T-cell (primary cell): ENCODE results near the gene ACTBL2. TPM values are rescaled to one million over a fixed set of nuclear protein-coding genes. Genes with fewer than 3 reads are reported as not detected.

Source experiments
- ATAC-seq, 4 experiments: fragments of 200-7000 bp in 3 of 4; fragments of 150-1000 bp in 1 of 4; cut with Tn5 transposase; replicated peaks in 1 of 4; 1 replicate in 3 of 4; 2 replicates in 1 of 4; pipeline ENCODE4 v1.10.0; 2021; ENCODE audit warnings: moderate library complexity in 3 of 4, mild to moderate bottlenecking in 2 of 4, moderate number of reproducible peaks in 1 of 4
- CTCF ChIA-PET, 2 donors: fragments of 300-600 bp; sonication (Branson Sonifier 250); formaldehyde crosslinking; loops; one replicate each; lab custom pipeline; 2022; ENCODE audit warnings: antibody characterized with exemption in 2 of 2; lab: Charles Lee
- POLR2A ChIA-PET, 2 donors: fragments of 300-600 bp; sonication (Branson Sonifier 250); formaldehyde crosslinking; loops; one replicate each; lab custom pipeline; 2022; ENCODE audit warnings: antibody characterized with exemption in 2 of 2; lab: Charles Lee
- DNase-seq, 35 experiments: peaks; one replicate each; pipeline versions ENCODE4 v3.0.0 to v3.0.0-alpha.2; 2013 to 2023
- H3K27ac ChIP-seq: one replicate; pipeline ENCODE4 v1.5.1; 2013; ENCODE audit warnings: low read length
- H3K27me3 ChIP-seq, 2 experiments: replicated peaks in 1 of 2; 1 replicate in 1 of 2; 2 replicates in 1 of 2; pipeline versions ENCODE4 v1.6.1 to v1.7.0; 2013; ENCODE audit warnings: low read length in 1 of 2, mixed read lengths in 1 of 2; ENCODE audit not compliant: control insufficient read depth in 2 of 2, insufficient read depth in 2 of 2; ENCODE audit errors: extremely low read depth in 1 of 2
- H3K36me3 ChIP-seq, 2 donors: 1 replicate in 1 of 2; 2 replicates in 1 of 2; pipeline versions ENCODE4 v1.6.1 to v1.7.0; 2013; ENCODE audit warnings: low read length in 1 of 2; ENCODE audit not compliant: control insufficient read depth in 2 of 2, insufficient read depth in 1 of 2; ENCODE audit errors: extremely low read depth in 1 of 2
- H3K4me1 ChIP-seq, 2 experiments: 1 replicate in 1 of 2; 2 replicates in 1 of 2; pipeline versions ENCODE4 v1.6.1 to v1.7.0; 2013; ENCODE audit warnings: low read length in 2 of 2, mixed read lengths in 1 of 2; ENCODE audit not compliant: insufficient read depth in 2 of 2, control insufficient read depth in 1 of 2; ENCODE audit errors: extremely low read depth in 1 of 2
- H3K4me3 ChIP-seq, 2 donors: 1 replicate in 1 of 2; 2 replicates in 1 of 2; pipeline versions ENCODE4 v1.5.1 to v1.7.0; 2013; ENCODE audit warnings: mild to moderate bottlenecking in 2 of 2, low read length in 1 of 2, moderate library complexity in 1 of 2; ENCODE audit not compliant: control insufficient read depth in 1 of 2; ENCODE audit errors: extremely low read depth in 1 of 2
- H3K9me3 ChIP-seq: 2 replicates; pipeline ENCODE4 v1.7.0; 2013
- H3K27ac Mint-ChIP-seq, 2 donors: one replicate each; pipeline ENCODE4 v1.8.0; 2020 to 2021; ENCODE audit warnings: mild to moderate bottlenecking in 2 of 2, mixed read lengths in 2 of 2
- H3K27me3 Mint-ChIP-seq, 2 donors: one replicate each; pipeline ENCODE4 v1.8.0; 2021 to 2022; ENCODE audit warnings: mixed read lengths in 2 of 2
- H3K36me3 Mint-ChIP-seq: one replicate; pipeline ENCODE4 v1.8.0; 2021; ENCODE audit warnings: mixed read lengths
- H3K4me1 Mint-ChIP-seq, 3 donors: one replicate each; pipeline ENCODE4 v1.8.0; 2020 to 2022; ENCODE audit warnings: mixed read lengths in 3 of 3, mild to moderate bottlenecking in 1 of 3
- H3K4me3 Mint-ChIP-seq, 3 donors: one replicate each; pipeline ENCODE4 v1.8.0; 2020 to 2022; ENCODE audit warnings: mild to moderate bottlenecking in 3 of 3, mixed read lengths in 3 of 3, moderate library complexity in 3 of 3
- H3K9me3 Mint-ChIP-seq, 3 donors: one replicate each; pipeline ENCODE4 v1.8.0; 2020 to 2022; ENCODE audit warnings: mixed read lengths in 3 of 3
- WGBS: methylation state at CpG from one replicate; pipeline ENCODE4 v1.1.5; 2013; ENCODE audit warnings: missing lambda C conversion rate; ENCODE audit not compliant: insufficient coverage; 5-methylcytosine and 5-hydroxymethylcytosine counted together
- total RNA-seq, 35 experiments: library from RNA in 6 of 35; stranded (reverse) in 6 of 35; fragments of 120-200 nt in 1 of 35; gene quantifications; one replicate each; pipeline versions ENCODE4 v1.2.1 to v1.2.4 and lab custom pipeline; 2013 to 2026

Gene ACTBL2
- total RNA-seq, 5 donors from 2014 or later (not counting 1 experiment from before 2014, with no cell fraction given), result not detected

DNA sequence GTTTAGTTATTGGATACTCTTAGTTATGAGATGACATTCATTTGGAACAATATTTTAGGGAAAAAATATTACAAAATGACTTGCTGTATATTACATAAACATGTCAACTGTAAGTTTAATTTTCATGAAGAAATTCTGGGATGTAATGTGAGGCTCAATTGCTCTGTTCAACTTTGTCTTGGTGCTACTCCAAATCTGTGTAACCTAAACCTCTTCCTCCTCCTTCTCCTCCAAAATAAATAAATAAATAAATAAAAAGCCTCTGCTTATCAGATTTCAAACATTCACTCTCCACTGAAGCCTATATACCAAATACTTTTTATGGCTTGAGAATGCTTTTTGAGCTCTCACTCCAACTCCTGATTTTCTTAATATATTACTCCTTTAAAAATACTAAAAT is 27.7 kb downstream of the ACTBL2 start:
- Histone ChIP-seq H3K4me3 (no peak overlapping the region), H3K4me1 (peaks cover 3 to 10% of the 10 kb centered on the region in 2 experiments), H3K9me3 (no peaks in the 10 kb centered on the region), H3K27me3 (no peaks in the 10 kb centered on the region), H3K36me3 (no peaks in the 10 kb centered on the region), H3K27ac (no peak overlapping the region)
- ATAC-seq (no peak), DNase-seq (no peak)
- Mint-ChIP-seq H3K27ac (no peak overlapping the region), H3K36me3 (no peaks in the 10 kb centered on the region), H3K4me3 (no peak overlapping the region), H3K9me3 (peaks cover 0 to 2% (median 0%) of the 10 kb centered on the region in 3 donors), H3K4me1 (peaks cover 13 to 23% (median 14%) of the 10 kb centered on the region in 3 donors), H3K27me3 (no peaks in the 10 kb centered on the region)
- CTCF ChIA-PET, result no interaction called here
- POLR2A ChIA-PET, result no interaction called here

DNA sequence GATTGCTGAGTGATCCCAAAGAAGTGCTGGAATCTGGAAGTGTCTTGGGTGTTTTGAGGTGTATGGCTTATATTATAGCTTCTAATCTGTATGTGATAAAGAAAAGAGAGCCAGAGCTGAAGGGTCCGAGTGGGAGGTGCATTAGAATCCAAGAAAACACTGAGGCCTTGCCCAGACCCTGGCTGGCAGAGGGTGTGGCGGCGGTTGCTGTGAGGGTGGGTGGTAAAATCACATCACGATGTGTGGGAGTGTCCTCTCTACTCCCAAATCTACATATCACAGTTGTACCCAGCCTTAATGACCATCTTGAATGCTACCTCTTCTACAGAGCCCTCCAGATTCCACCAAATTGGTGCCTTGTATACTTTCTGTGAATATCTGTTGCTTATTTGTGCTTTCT is 28.9 kb downstream of the ACTBL2 start:
- ATAC-seq, result no peak
- WGBS, result 40% methylated on average over 1 of the region's 4 CpGs

DNA sequence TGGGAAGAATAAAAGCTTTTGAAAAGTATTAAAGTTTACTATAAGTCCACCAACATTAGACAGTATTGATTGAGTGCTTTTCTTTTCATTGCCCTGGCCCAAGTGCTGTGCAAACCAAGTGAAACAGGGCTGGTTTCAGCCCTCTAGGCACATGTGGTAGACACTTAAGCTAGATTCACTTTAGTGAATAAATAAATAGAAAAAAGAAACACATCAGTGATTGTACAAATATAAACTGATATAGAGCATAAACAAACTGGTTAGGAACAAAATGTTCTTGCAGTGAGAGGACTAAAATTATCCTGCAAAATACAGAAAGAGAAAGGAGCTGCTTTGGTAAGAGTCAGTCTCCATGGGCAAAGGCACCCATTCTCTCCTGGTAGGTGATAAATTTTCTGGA is 29.7 kb downstream of the ACTBL2 start:
- Mint-ChIP-seq H3K27me3 (no peaks in the 10 kb centered on the region), H3K36me3 (no peaks in the 10 kb centered on the region), H3K4me1 (peaks cover 13 to 23% (median 14%) of the 10 kb centered on the region in 3 donors), H3K27ac (no peak overlapping the region), H3K9me3 (peaks cover 0 to 3% (median 0%) of the 10 kb centered on the region in 3 donors), H3K4me3 (no peak overlapping the region)
- CTCF ChIA-PET, result no interaction called here
- Histone ChIP-seq H3K4me1 (peaks cover 3 to 10% of the 10 kb centered on the region in 2 experiments), H3K27me3 (no peaks in the 10 kb centered on the region), H3K9me3 (no peaks in the 10 kb centered on the region), H3K36me3 (no peaks in the 10 kb centered on the region), H3K4me3 (no peak overlapping the region), H3K27ac (no peak overlapping the region)
- no peak for DNase-seq
- POLR2A ChIA-PET, result no interaction called here
- no peak for ATAC-seq

More for the DNA sequence above, 28.9 kb downstream of the ACTBL2 start:
- Mint-ChIP-seq H3K4me3 (no peak overlapping the region), H3K27ac (no peak overlapping the region), H3K36me3 (no peaks in the 10 kb centered on the region), H3K27me3 (no peaks in the 10 kb centered on the region), H3K9me3 (peaks cover 0 to 3% (median 0%) of the 10 kb centered on the region in 3 donors), H3K4me1 (peaks cover 13 to 23% (median 14%) of the 10 kb centered on the region in 3 donors)
- Histone ChIP-seq H3K36me3 (no peaks in the 10 kb centered on the region), H3K27me3 (no peaks in the 10 kb centered on the region), H3K4me3 (no peak overlapping the region), H3K27ac (no peak overlapping the region), H3K9me3 (no peaks in the 10 kb centered on the region), H3K4me1 (peaks cover 3 to 10% of the 10 kb centered on the region in 2 experiments)
- DNase-seq, result no peak
- CTCF ChIA-PET, result no interaction called here
- POLR2A ChIA-PET, result no interaction called here

DNA sequence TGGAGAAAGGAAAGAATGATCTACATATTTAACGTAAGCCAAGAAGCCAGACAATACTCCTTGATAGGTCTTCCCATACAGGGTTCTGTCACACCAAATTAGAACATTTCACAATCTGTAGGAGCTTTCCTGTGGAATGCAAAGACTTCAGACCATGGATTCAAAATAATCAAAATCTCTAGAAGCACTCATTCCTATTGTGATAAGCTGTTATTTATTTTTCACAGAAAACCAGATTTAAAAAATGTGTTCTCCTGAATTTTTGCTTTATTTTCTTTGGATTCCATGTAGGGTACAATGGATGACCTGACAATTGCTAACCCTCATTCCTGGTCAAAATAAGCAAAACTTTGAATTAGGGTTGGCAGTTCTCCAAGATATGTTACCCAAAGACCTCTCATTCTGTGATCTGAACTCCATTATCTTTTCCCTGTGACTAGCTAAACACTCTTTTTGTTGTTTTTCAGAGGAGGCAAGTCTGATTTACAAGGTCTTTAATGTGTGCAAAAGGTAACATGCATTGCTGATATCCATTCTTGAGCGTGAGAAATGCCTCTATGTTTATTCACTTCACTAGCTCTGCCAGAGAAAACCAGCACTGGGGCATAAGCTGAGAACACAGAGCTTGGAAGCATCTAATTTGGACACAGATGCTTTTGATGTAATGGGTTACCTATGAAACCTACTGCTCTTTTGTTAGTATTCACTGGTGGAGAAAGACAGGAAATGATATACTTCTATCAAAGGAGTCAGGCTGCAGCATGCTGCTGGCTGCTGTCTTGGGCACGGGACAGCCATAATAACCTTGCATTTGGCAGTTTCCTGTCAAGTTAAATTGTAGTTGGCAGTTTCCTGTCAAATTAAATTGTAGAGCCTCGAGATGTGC is 31.4 kb downstream of the ACTBL2 start:
- Histone ChIP-seq H3K27ac (no peak overlapping the region), H3K36me3 (no peaks in the 10 kb centered on the region), H3K4me3 (no peak overlapping the region), H3K9me3 (no peaks in the 10 kb centered on the region), H3K27me3 (no peaks in the 10 kb centered on the region), H3K4me1 (peaks cover 3 to 10% of the 10 kb centered on the region in 2 experiments)
- ChIA-PET CTCF (interaction anchor here in 1 of 2 donors (1.5 kb wide), 1 partner anchor 48 kb away, joined by 4 read pairs; no protein-coding TSS in a partner anchor), POLR2A (no interaction called here)
- Mint-ChIP-seq H3K27me3 (peaks cover 4 to 5% of the 10 kb centered on the region in 2 donors), H3K9me3 (peaks cover 0 to 6% (median 0%) of the 10 kb centered on the region in 3 donors), H3K36me3 (no peaks in the 10 kb centered on the region), H3K4me1 (peaks cover 13 to 23% (median 14%) of the 10 kb centered on the region in 3 donors), H3K4me3 (peak overlapping the region in 1 of 3 donors; percentile 17), H3K27ac (peak overlapping the region; percentile 13 to 15)
- 10% methylated on average over 2 of the region's 4 CpGs for WGBS
- peak in 17 of 35 experiments; percentile 1 to 33 (median 14) for DNase-seq
- ATAC-seq, result peak; percentile 71 to 92 (median 88)

DNA sequence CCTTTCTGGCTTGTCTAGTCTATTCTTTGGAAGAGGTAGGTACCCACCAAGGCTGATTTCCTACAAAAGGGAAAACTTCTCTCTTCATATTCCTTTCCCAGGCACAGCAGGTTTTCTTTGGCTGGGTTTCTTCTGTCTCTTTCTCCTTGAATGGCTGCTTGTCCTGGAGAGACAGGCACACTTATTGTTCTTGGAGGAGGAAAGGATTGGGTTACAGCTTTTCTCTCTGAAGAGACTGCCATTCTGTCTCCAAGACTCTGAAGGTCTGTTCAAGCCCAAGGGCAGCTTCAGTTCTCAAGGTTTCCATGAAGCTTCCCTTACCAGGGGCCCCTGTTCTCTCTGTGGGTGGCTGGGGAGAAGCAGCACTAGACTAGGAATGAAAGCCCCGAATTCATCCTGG is 33.9 kb downstream of the ACTBL2 start:
- Mint-ChIP-seq H3K36me3 (no peaks in the 10 kb centered on the region), H3K4me3 (no peak overlapping the region), H3K9me3 (peaks cover 0 to 6% (median 0%) of the 10 kb centered on the region in 3 donors), H3K27me3 (peaks cover 10 to 11% of the 10 kb centered on the region in 2 donors), H3K27ac (no peak overlapping the region), H3K4me1 (peaks cover 13 to 23% (median 17%) of the 10 kb centered on the region in 3 donors)
- ChIA-PET POLR2A (no interaction called here), CTCF (no interaction called here)
- no peaks in the 10 kb centered on the region for H3K36me3 ChIP-seq
- no peak overlapping the region for H3K27ac ChIP-seq
- no CpG with 5 or more reads among the region's 1 CpG for WGBS
- DNase-seq (no peak), ATAC-seq (no peak)
- H3K4me1 ChIP-seq, result peaks cover 3 to 10% of the 10 kb centered on the region in 2 experiments
- no peak overlapping the region for H3K4me3 ChIP-seq
- H3K27me3 ChIP-seq, result peaks cover 0 to 3% of the 10 kb centered on the region in 2 experiments
- no peaks in the 10 kb centered on the region for H3K9me3 ChIP-seq

DNA sequence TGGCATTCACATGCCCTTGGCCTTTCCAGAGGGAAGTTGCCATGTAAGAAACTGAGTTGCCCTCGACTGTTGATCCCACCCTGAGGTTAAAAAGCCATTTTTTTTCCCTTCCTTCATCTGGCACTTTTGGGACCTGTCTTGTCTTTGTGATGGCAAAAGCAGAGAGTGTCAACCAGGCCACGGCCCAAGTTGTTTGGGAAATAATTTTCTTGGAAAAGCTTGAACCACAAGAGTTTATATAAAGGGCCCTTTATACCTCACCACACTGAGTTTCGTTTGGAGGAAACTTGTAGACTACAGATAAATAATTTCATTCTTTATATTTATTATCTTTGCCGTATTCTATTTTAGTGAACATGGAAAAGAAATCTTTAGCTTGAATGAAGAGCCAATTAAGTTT is 34.3 kb downstream of the ACTBL2 start:
- H3K36me3 ChIP-seq, result no peaks in the 10 kb centered on the region
- no peak overlapping the region for H3K4me3 ChIP-seq
- Mint-ChIP-seq H3K36me3 (no peaks in the 10 kb centered on the region), H3K27me3 (peaks cover 10 to 11% of the 10 kb centered on the region in 2 donors), H3K27ac (no peak overlapping the region), H3K4me3 (no peak overlapping the region), H3K9me3 (peaks cover 0 to 6% (median 0%) of the 10 kb centered on the region in 3 donors), H3K4me1 (peaks cover 13 to 23% (median 17%) of the 10 kb centered on the region in 3 donors)
- ChIA-PET POLR2A (no interaction called here), CTCF (no interaction called here)
- WGBS, result no CpG with 5 or more reads among the region's 4 CpGs
- ATAC-seq (no peak), DNase-seq (no peak)
- H3K27me3 ChIP-seq, result peaks cover 0 to 3% of the 10 kb centered on the region in 2 experiments
- no peak overlapping the region for H3K27ac ChIP-seq
- H3K9me3 ChIP-seq, result no peaks in the 10 kb centered on the region
- peaks cover 3 to 10% of the 10 kb centered on the region in 2 experiments for H3K4me1 ChIP-seq
